Natural killer cell treated with Interleukin-12 subunit alpha and Interleukin-12 subunit beta and Interleukin-15 and Interleukin-18, amount 100 ng/mL, for 72 hours (primary cell): ENCODE results near the gene LRRC75B. TPM values are rescaled to one million over a fixed set of nuclear protein-coding genes. Genes with fewer than 3 reads are reported as not detected.

Experiments
- ATAC-seq, 2 donors: fragments of 150-1000 bp; cut with Tn5 transposase in 1 of 2; sonication (Bioruptor Pico), chemical (Tn5 transposase) in 1 of 2; 2 replicates each; pipeline ENCODE4 v1.10.0; 2021
- DNase-seq: peaks from one replicate; pipeline ENCODE4 v3.0.0; 2022; ENCODE audit warnings: low spot score
- H3K27ac Mint-ChIP-seq, 2 donors: 1 replicate in 1 of 2; 2 replicates in 1 of 2; pipeline ENCODE4 v1.8.0; 2022; ENCODE audit warnings: mixed read lengths in 2 of 2, mild to moderate bottlenecking in 1 of 2, moderate library complexity in 1 of 2
- H3K27me3 Mint-ChIP-seq, 2 donors: 1 replicate in 1 of 2; 2 replicates in 1 of 2; pipeline ENCODE4 v1.8.0; 2022; ENCODE audit warnings: mixed read lengths in 2 of 2
- H3K36me3 Mint-ChIP-seq: one replicate; pipeline ENCODE4 v1.8.0; 2022; ENCODE audit warnings: mixed read lengths
- H3K4me1 Mint-ChIP-seq, 2 donors: 1 replicate in 1 of 2; 2 replicates in 1 of 2; pipeline ENCODE4 v1.8.0; 2022; ENCODE audit warnings: low read depth in 2 of 2, mixed read lengths in 2 of 2, mild to moderate bottlenecking in 1 of 2
- H3K4me3 Mint-ChIP-seq: one replicate; pipeline ENCODE4 v1.8.0; 2022; ENCODE audit warnings: mixed read lengths
- H3K9me3 Mint-ChIP-seq: 2 replicates; pipeline ENCODE4 v1.8.0; 2022; ENCODE audit warnings: mixed read lengths
- total RNA-seq, 2 donors: library from RNA; stranded (reverse); gene quantifications; one replicate each; pipeline ENCODE4 v1.2.3, GENCODE V29; 2022

Gene LRRC75B
- total RNA-seq, 2 donors from 2014 or later = 1.8 to 2.3 TPM

- Mint-ChIP-seq H3K36me3 (no peaks in the 10 kb centered on the region), H3K27me3 (no peaks in the 10 kb centered on the region), H3K4me3 (no peak overlapping the region), H3K9me3 (no peaks in the 10 kb centered on the region), H3K27ac (no peak overlapping the region), H3K4me1 (no peaks in the 10 kb centered on the region)
- ATAC-seq = no peak
- no peak for DNase-seq
Measured at GRCh38 chr22:24585461-24585860, 7.4 kb downstream of the LRRC75B start.

- no peaks in the 10 kb centered on the region for H3K36me3 Mint-ChIP-seq
- no peaks in the 10 kb centered on the region for H3K9me3 Mint-ChIP-seq
- H3K27me3 Mint-ChIP-seq = no peaks in the 10 kb centered on the region
- H3K27ac Mint-ChIP-seq = no peak overlapping the region
- H3K4me3 Mint-ChIP-seq = no peak overlapping the region
- H3K4me1 Mint-ChIP-seq = peaks cover 0 to 4% of the 10 kb centered on the region in 2 donors
- ATAC-seq (no peak), DNase-seq (no peak)
Measured at GRCh38 chr22:24584871-24585411, 7.9 kb downstream of the LRRC75B start.

- DNase-seq (no peak), ATAC-seq (no peak)
- no peak overlapping the region for H3K27ac Mint-ChIP-seq
- no peaks in the 10 kb centered on the region for H3K36me3 Mint-ChIP-seq
- no peak overlapping the region for H3K4me3 Mint-ChIP-seq
- H3K27me3 Mint-ChIP-seq = no peaks in the 10 kb centered on the region
- H3K9me3 Mint-ChIP-seq = no peaks in the 10 kb centered on the region
- peaks cover 0 to 4% of the 10 kb centered on the region in 2 donors for H3K4me1 Mint-ChIP-seq
Measured at GRCh38 chr22:24584166-24584790, 8.6 kb downstream of the LRRC75B start.

GRCh38 chr22:24583221-24584165 is 9.4 kb downstream of the LRRC75B start:
- ATAC-seq = no peak
- no peak overlapping the region for H3K27ac Mint-ChIP-seq
- H3K4me3 Mint-ChIP-seq = no peak overlapping the region

GRCh38 chr22:24582056-24582814 is 10.6 kb downstream of the LRRC75B start:
- Mint-ChIP-seq H3K27ac (no peak overlapping the region), H3K27me3 (no peaks in the 10 kb centered on the region), H3K4me3 (no peak overlapping the region), H3K36me3 (no peaks in the 10 kb centered on the region), H3K9me3 (no peaks in the 10 kb centered on the region), H3K4me1 (peaks cover 0 to 4% of the 10 kb centered on the region in 2 donors)
- no peak for DNase-seq
- ATAC-seq = no peak

More at GRCh38 chr22:24583221-24584165, 9.4 kb downstream of the LRRC75B start:
- Mint-ChIP-seq H3K27me3 (no peaks in the 10 kb centered on the region), H3K9me3 (no peaks in the 10 kb centered on the region), H3K4me1 (peaks cover 0 to 4% of the 10 kb centered on the region in 2 donors), H3K36me3 (no peaks in the 10 kb centered on the region)
- no peak for DNase-seq

GRCh38 chr22:24580276-24580675 is 12.6 kb downstream of the LRRC75B start:
- ATAC-seq (no peak), DNase-seq (no peak)
- H3K4me3 Mint-ChIP-seq = no peak overlapping the region
- H3K27ac Mint-ChIP-seq = no peak overlapping the region
- H3K27me3 Mint-ChIP-seq = no peaks in the 10 kb centered on the region
- H3K9me3 Mint-ChIP-seq = no peaks in the 10 kb centered on the region
- H3K36me3 Mint-ChIP-seq = peaks cover 6% of the 10 kb centered on the region
- H3K4me1 Mint-ChIP-seq = peaks cover 0 to 7% of the 10 kb centered on the region in 2 donors

- peaks cover 17% of the 10 kb centered on the region for H3K36me3 Mint-ChIP-seq
- ATAC-seq (no peak), DNase-seq (no peak)
- no peaks in the 10 kb centered on the region for H3K27me3 Mint-ChIP-seq
- H3K4me1 Mint-ChIP-seq = peaks cover 0 to 7% of the 10 kb centered on the region in 2 donors
- no peaks in the 10 kb centered on the region for H3K9me3 Mint-ChIP-seq
- H3K27ac Mint-ChIP-seq = no peak overlapping the region
- no peak overlapping the region for H3K4me3 Mint-ChIP-seq
Measured at GRCh38 chr22:24579258-24579601, 13.6 kb downstream of the LRRC75B start.

GRCh38 chr22:24578355-24579257 is 14.3 kb downstream of the LRRC75B start:
- H3K4me1 Mint-ChIP-seq = peaks cover 0 to 7% of the 10 kb centered on the region in 2 donors
- H3K27ac Mint-ChIP-seq = no peak overlapping the region
- H3K36me3 Mint-ChIP-seq = peaks cover 17% of the 10 kb centered on the region
- H3K4me3 Mint-ChIP-seq = no peak overlapping the region
- DNase-seq (no peak), ATAC-seq (no peak)
- no peaks in the 10 kb centered on the region for H3K9me3 Mint-ChIP-seq
- no peaks in the 10 kb centered on the region for H3K27me3 Mint-ChIP-seq

GRCh38 chr22:24576778-24577177 is 16.1 kb downstream of the LRRC75B start:
- ATAC-seq (no peak), DNase-seq (no peak)
- no peak overlapping the region for H3K4me3 Mint-ChIP-seq
- peaks cover 29% of the 10 kb centered on the region for H3K36me3 Mint-ChIP-seq
- peak overlapping the region in 1 of 2 donors; percentile 63 for H3K27ac Mint-ChIP-seq
- peaks cover 0 to 7% of the 10 kb centered on the region in 2 donors for H3K4me1 Mint-ChIP-seq
- no peaks in the 10 kb centered on the region for H3K27me3 Mint-ChIP-seq
- H3K9me3 Mint-ChIP-seq = no peaks in the 10 kb centered on the region

- H3K27me3 Mint-ChIP-seq = no peaks in the 10 kb centered on the region
- peak; percentile 56 for DNase-seq
- H3K27ac Mint-ChIP-seq = no peak overlapping the region
- peaks cover 6 to 8% of the 10 kb centered on the region in 2 donors for H3K4me1 Mint-ChIP-seq
- peaks cover 32% of the 10 kb centered on the region for H3K36me3 Mint-ChIP-seq
- no peak for ATAC-seq
- no peak overlapping the region for H3K4me3 Mint-ChIP-seq
- H3K9me3 Mint-ChIP-seq = no peaks in the 10 kb centered on the region
Measured at GRCh38 chr22:24571266-24571665, 21.6 kb downstream of the LRRC75B start.

- Mint-ChIP-seq H3K36me3 (peaks cover 13% of the 10 kb centered on the region), H3K27ac (no peak overlapping the region), H3K4me3 (no peak overlapping the region), H3K9me3 (no peaks in the 10 kb centered on the region), H3K4me1 (peaks cover 24 to 27% of the 10 kb centered on the region in 2 donors), H3K27me3 (no peaks in the 10 kb centered on the region)
- ATAC-seq = no peak
- DNase-seq = no peak
Measured at GRCh38 chr22:24567668-24568067, 25.2 kb downstream of the LRRC75B start.

GRCh38 chr22:24566899-24567511 is 25.9 kb downstream of the LRRC75B start:
- no peak for DNase-seq
- Mint-ChIP-seq H3K27me3 (no peaks in the 10 kb centered on the region), H3K36me3 (peaks cover 10% of the 10 kb centered on the region), H3K9me3 (no peaks in the 10 kb centered on the region), H3K4me3 (no peak overlapping the region), H3K27ac (peak overlapping the region in 1 of 2 donors; percentile 34), H3K4me1 (peaks cover 25 to 29% of the 10 kb centered on the region in 2 donors)
- no peak for ATAC-seq
